Measurements from ENCODE around the gene RORC.

- TF ChIP-seq POLR2AphosphoS5 (IDR thresholded peaks at IDR 0.05) (no peak), CTCF (IDR thresholded peaks at IDR 0.05) (no peak)
Measured at GRCh38 chr1:151868486-151868885, 36.9 kb upstream of the RORC start.
